Suprapubic skin (tissue), 4 donors: ENCODE measurements around the gene HERC2.

Experiments used
- POLR2A ChIP-seq, 2 donors: fragments of 450-650 bp; IDR thresholded peaks; one replicate each; pipeline ENCODE4 v1.6.1; 2017; ENCODE audit warnings: antibody characterized with exemption in 2 of 2, mild to moderate bottlenecking in 2 of 2, moderate library complexity in 2 of 2
- POLR2AphosphoS5 ChIP-seq, 3 donors: sonication (generic); formaldehyde crosslinking; IDR thresholded peaks; one replicate each; pipeline ENCODE4 v1.6.1; 2017; ENCODE audit warnings: antibody characterized with exemption in 3 of 3
- TF ChIP-seq, protein P1 (sequence below), 2 donors: fragments of 200-600 bp in 1 of 2; fragments of 450-650 bp in 1 of 2; sonication (generic) in 1 of 2; IDR thresholded peaks; one replicate each; pipeline ENCODE4 v1.5.1; 2016 to 2019; ENCODE audit warnings: antibody characterized with exemption in 2 of 2, mild to moderate bottlenecking in 1 of 2, moderate library complexity in 1 of 2

DNA sequence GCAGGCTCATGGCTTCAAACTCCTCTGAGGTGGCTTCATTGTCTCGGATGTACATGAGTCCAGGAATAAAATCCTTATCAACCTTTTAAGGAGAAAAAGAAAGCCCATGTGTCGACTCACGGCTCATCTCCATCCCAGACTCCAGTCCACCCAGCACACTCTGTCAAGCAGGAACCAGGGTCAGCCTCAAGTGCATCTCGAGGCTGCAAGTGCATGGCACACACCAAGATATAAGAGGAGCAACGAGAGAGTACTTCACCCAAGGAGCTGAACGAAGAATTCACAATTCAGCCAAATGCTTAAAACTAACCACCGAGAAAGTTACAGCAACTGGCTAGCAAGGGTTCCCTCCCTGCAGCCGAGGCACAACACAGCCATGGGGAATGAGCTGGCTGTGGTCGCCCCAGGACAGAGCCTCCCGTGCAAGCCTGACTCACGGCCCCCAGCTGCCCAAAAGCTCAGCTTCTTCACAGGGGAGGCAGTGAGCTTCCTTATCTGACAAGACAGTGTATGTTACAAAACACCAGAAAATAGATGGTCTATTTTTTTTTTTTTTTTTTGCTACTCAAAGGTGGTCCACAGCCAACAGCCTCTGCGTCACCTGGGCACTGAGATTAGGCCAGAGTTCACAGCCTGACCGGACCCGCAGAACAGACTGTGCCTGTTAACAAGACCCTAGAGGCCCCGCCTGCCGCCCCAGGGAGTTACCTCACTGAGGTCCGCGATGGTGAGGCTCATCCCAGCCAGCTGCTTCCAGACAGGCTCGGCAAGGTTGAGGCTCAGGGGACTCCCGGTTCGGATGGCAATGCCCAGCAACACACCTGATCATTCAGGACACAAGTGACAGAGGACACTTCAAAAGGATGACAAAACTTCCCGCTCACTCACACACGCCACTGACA lies 207.0 kb downstream of the HERC2 start:
- TF ChIP-seq, protein P1, sequence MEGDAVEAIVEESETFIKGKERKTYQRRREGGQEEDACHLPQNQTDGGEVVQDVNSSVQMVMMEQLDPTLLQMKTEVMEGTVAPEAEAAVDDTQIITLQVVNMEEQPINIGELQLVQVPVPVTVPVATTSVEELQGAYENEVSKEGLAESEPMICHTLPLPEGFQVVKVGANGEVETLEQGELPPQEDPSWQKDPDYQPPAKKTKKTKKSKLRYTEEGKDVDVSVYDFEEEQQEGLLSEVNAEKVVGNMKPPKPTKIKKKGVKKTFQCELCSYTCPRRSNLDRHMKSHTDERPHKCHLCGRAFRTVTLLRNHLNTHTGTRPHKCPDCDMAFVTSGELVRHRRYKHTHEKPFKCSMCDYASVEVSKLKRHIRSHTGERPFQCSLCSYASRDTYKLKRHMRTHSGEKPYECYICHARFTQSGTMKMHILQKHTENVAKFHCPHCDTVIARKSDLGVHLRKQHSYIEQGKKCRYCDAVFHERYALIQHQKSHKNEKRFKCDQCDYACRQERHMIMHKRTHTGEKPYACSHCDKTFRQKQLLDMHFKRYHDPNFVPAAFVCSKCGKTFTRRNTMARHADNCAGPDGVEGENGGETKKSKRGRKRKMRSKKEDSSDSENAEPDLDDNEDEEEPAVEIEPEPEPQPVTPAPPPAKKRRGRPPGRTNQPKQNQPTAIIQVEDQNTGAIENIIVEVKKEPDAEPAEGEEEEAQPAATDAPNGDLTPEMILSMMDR (IDR thresholded peaks at IDR 0.05): no peak
- TF ChIP-seq POLR2AphosphoS5 (IDR thresholded peaks at IDR 0.05): no peak
- TF ChIP-seq POLR2A (IDR thresholded peaks at IDR 0.05): no peak
